ENCODE results near the gene AIPL1.
"Not testable (repeated sequence)": the region's sequence is repeated elsewhere in the genome, so short reads cannot be mapped to it uniquely, and the experiment has no call there.

AIPL1 gene, protein sequence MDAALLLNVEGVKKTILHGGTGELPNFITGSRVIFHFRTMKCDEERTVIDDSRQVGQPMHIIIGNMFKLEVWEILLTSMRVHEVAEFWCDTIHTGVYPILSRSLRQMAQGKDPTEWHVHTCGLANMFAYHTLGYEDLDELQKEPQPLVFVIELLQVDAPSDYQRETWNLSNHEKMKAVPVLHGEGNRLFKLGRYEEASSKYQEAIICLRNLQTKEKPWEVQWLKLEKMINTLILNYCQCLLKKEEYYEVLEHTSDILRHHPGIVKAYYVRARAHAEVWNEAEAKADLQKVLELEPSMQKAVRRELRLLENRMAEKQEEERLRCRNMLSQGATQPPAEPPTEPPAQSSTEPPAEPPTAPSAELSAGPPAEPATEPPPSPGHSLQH

GRCh38 chr17:6435051-6435450 is at the start of gene AIPL1:
Gene AIPL1 (minus strand): TSS chr17:6435121. CDS start chr17:6435104, 17 bp downstream.
- H3K4me3 ChIP-seq (ENCODE audit: low read depth, low read length), result no peak within 1 kb of the TSS
- no peak for DNase-seq (ENCODE audit: low read depth)
- TF ChIP-seq, protein P1, sequence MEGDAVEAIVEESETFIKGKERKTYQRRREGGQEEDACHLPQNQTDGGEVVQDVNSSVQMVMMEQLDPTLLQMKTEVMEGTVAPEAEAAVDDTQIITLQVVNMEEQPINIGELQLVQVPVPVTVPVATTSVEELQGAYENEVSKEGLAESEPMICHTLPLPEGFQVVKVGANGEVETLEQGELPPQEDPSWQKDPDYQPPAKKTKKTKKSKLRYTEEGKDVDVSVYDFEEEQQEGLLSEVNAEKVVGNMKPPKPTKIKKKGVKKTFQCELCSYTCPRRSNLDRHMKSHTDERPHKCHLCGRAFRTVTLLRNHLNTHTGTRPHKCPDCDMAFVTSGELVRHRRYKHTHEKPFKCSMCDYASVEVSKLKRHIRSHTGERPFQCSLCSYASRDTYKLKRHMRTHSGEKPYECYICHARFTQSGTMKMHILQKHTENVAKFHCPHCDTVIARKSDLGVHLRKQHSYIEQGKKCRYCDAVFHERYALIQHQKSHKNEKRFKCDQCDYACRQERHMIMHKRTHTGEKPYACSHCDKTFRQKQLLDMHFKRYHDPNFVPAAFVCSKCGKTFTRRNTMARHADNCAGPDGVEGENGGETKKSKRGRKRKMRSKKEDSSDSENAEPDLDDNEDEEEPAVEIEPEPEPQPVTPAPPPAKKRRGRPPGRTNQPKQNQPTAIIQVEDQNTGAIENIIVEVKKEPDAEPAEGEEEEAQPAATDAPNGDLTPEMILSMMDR (IDR thresholded peaks at IDR 0.05; ENCODE audit: low read depth, low read length), result no peak
- no peak for TF ChIP-seq MAX (IDR thresholded peaks at IDR 0.05; ENCODE audit: low read depth, low read length)
- TF ChIP-seq MYC (IDR thresholded peaks at IDR 0.05; ENCODE audit: low read depth, low read length), result no peak
- TF ChIP-seq POLR2A (IDR thresholded peaks at IDR 0.05; ENCODE audit: extremely low read depth, insufficient read length), result no peak

DNA sequence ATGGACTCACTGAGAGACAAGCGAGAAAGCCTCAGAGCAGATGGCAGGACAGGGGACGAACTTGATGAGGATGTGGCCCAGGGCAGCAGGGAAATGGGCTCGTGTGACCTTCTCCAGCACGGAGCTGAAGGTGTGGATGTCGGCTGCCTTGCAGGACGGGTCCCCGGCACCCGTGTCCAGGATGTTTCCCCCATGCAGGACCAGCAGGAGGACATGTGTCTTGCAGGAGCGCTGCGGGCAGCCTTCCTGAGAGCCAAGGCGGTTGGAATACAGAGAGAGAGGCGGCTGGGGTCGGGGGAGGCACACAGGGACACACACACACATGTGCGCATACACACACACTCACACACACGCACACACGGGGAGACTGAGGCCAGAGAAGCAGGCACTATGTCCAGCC is 48.6 kb upstream of the AIPL1 start:
- no peak overlapping the region for H3K4me3 ChIP-seq (ENCODE audit: low read depth, low read length)
- no peak for DNase-seq (ENCODE audit: low read depth)
- TF ChIP-seq, protein P1 (IDR thresholded peaks at IDR 0.05; ENCODE audit: low read depth, low read length), result no peak
- TF ChIP-seq MAX (IDR thresholded peaks at IDR 0.05; ENCODE audit: low read depth, low read length) (no peak), MYC (IDR thresholded peaks at IDR 0.05; ENCODE audit: low read depth, low read length) (no peak), POLR2A (IDR thresholded peaks at IDR 0.05; ENCODE audit: extremely low read depth, insufficient read length) (no peak)

- DNase-seq (ENCODE audit: low read depth); H3K4me3 ChIP-seq (ENCODE audit: low read depth, low read length): not testable (repeated sequence)
These were observed 47.9 kb upstream of the AIPL1 start for GRCh38 chr17:6482796-6483195.

- H3K4me3 ChIP-seq (ENCODE audit: low read depth, low read length), result no peak overlapping the region
- no peak for DNase-seq (ENCODE audit: low read depth)
- TF ChIP-seq, protein P1 (IDR thresholded peaks at IDR 0.05; ENCODE audit: low read depth, low read length), result no peak
- TF ChIP-seq POLR2A (IDR thresholded peaks at IDR 0.05; ENCODE audit: extremely low read depth, insufficient read length), result no peak
- TF ChIP-seq MAX (IDR thresholded peaks at IDR 0.05; ENCODE audit: low read depth, low read length), result no peak
- no peak for TF ChIP-seq MYC (IDR thresholded peaks at IDR 0.05; ENCODE audit: low read depth, low read length)
These were observed 47.2 kb upstream of the AIPL1 start for GRCh38 chr17:6482105-6482455.

DNA sequence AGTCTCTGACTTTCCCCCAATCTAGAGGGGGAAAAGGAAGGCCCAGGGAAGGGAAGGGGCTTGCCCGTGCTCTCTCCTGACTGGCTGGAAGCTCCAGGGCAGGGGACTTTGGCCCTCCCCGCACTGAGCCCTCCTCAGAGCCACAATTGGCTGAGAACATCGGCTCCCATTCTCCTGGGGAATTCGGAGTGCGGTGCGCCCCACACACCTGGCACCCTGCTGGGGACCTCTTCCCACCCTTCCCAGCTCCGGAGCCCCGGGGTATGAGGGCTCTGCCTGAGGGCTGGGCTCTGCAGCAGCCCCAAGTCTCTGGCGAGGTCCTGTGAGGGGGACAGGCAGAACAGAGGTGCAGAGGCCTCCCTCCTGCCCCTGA is 45.4 kb upstream of the AIPL1 start:
- no peak for DNase-seq (ENCODE audit: low read depth)
- TF ChIP-seq MAX (IDR thresholded peaks at IDR 0.05; ENCODE audit: low read depth, low read length) (no peak), POLR2A (IDR thresholded peaks at IDR 0.05; ENCODE audit: extremely low read depth, insufficient read length) (no peak), MYC (IDR thresholded peaks at IDR 0.05; ENCODE audit: low read depth, low read length) (no peak)
- TF ChIP-seq, protein P1 (IDR thresholded peaks at IDR 0.05; ENCODE audit: low read depth, low read length), result no peak
- H3K4me3 ChIP-seq (ENCODE audit: low read depth, low read length), result no peak overlapping the region

DNA sequence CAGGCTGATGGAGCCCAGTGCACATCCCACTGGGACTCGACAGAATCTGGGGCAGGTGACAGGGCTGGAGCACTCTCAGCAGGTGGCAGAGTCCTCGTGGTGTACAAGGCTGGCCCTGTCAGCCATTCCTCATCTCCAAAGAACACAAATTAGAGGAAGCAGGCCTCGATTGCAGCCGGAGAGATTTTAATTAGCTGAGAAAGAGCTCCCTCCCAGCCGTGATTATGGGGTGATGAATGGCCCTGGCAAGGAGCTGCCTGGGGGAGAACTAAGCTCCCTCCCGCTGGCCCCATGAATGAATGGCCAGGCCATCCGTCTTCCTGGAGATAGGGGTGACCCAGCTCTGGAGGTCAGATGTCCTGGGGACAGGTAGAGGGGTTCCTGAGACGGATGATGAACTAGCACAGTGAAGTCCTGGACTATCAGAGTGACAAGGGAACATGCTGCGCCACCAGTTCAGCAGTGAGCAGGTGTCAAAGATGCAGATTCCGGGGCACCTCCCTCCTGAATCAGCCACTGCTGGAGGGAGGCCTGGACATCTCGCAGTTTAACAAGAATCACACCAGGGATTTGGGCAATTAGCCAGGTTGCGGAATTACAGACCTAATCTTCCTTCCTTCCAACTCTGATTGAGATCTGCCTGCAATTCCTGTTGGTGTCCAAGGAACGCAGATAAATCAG is 44.8 kb upstream of the AIPL1 start:
- H3K4me3 ChIP-seq (ENCODE audit: low read depth, low read length), result no peak overlapping the region
- TF ChIP-seq POLR2A (IDR thresholded peaks at IDR 0.05; ENCODE audit: extremely low read depth, insufficient read length) (no peak), MAX (IDR thresholded peaks at IDR 0.05; ENCODE audit: low read depth, low read length) (no peak)
- no peak for DNase-seq (ENCODE audit: low read depth)
